ENCODE data around the gene PLEKHH1. TPM values are rescaled to one million over a fixed set of nuclear protein-coding genes. Genes with fewer than 3 reads are reported as not detected.

The PLEKHH1 gene
- total RNA-seq, 4 donors from 2014 or later, result 1.8 to 6.1 (median 4.0) TPM

- Histone ChIP-seq H3K27me3 (peaks cover 9% of the 10 kb centered on the region), H3K4me3 (no peak overlapping the region), H3K4me1 (peaks cover 0 to 19% (median 0%) of the 10 kb centered on the region in 3 donors), H3K27ac (no peak overlapping the region), H3K9me3 (no peaks in the 10 kb centered on the region), H3K36me3 (no peaks in the 10 kb centered on the region)
- no peak for TF ChIP-seq EP300 (IDR thresholded peaks at IDR 0.05)
- TF ChIP-seq, protein P1, sequence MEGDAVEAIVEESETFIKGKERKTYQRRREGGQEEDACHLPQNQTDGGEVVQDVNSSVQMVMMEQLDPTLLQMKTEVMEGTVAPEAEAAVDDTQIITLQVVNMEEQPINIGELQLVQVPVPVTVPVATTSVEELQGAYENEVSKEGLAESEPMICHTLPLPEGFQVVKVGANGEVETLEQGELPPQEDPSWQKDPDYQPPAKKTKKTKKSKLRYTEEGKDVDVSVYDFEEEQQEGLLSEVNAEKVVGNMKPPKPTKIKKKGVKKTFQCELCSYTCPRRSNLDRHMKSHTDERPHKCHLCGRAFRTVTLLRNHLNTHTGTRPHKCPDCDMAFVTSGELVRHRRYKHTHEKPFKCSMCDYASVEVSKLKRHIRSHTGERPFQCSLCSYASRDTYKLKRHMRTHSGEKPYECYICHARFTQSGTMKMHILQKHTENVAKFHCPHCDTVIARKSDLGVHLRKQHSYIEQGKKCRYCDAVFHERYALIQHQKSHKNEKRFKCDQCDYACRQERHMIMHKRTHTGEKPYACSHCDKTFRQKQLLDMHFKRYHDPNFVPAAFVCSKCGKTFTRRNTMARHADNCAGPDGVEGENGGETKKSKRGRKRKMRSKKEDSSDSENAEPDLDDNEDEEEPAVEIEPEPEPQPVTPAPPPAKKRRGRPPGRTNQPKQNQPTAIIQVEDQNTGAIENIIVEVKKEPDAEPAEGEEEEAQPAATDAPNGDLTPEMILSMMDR (IDR thresholded peaks at IDR 0.05), result no peak
- no peak for TF ChIP-seq POLR2AphosphoS5 (IDR thresholded peaks at IDR 0.05)
- no peak for TF ChIP-seq POLR2A (IDR thresholded peaks at IDR 0.05)
- no peak for ATAC-seq
- WGBS, 2 donors (ENCODE audit: low coverage in 1 of 2), result 70 to 78% methylated on average over 5 of the region's 5 CpGs
These were observed 2.8 kb upstream of the PLEKHH1 start for GRCh38 chr14:67529947-67530935.

- H3K4me1 ChIP-seq, result peaks cover 0 to 19% (median 0%) of the 10 kb centered on the region in 3 donors
- WGBS, 2 donors (ENCODE audit: low coverage in 1 of 2), result 43 to 68% methylated on average over 5 to 8 of the region's 23 CpGs
- H3K27ac ChIP-seq, result peak overlapping the region in 3 of 4 donors; percentile 77 to 83 (median 79)
- TF ChIP-seq POLR2A (IDR thresholded peaks at IDR 0.05) (no peak), POLR2AphosphoS5 (IDR thresholded peaks at IDR 0.05) (no peak)
- TF ChIP-seq, protein P1 (IDR thresholded peaks at IDR 0.05), result peak in 1 of 4 experiments; percentile 22
- H3K9me3 ChIP-seq, result no peaks in the 10 kb centered on the region
- no peak for ATAC-seq
- peak overlapping the region; percentile 64 to 84 for H3K4me3 ChIP-seq
- no peaks in the 10 kb centered on the region for H3K27me3 ChIP-seq
- no peaks in the 10 kb centered on the region for H3K36me3 ChIP-seq
These were observed 488 bp upstream of the PLEKHH1 start for GRCh38 chr14:67532606-67532997.

- WGBS, 2 donors (ENCODE audit: low coverage in 1 of 2), result 18 to 22% methylated on average over 3 to 4 of the region's 6 CpGs
- Histone ChIP-seq H3K4me3 (peak overlapping the region; percentile 64 to 84), H3K4me1 (peaks cover 0 to 24% (median 0%) of the 10 kb centered on the region in 3 donors), H3K9me3 (no peaks in the 10 kb centered on the region), H3K36me3 (no peaks in the 10 kb centered on the region), H3K27me3 (no peaks in the 10 kb centered on the region), H3K27ac (peak overlapping the region in 3 of 4 donors; percentile 77 to 83 (median 79))
- TF ChIP-seq, protein P1 (IDR thresholded peaks at IDR 0.05), result no peak
- TF ChIP-seq EP300 (IDR thresholded peaks at IDR 0.05) (no peak), POLR2AphosphoS5 (IDR thresholded peaks at IDR 0.05) (no peak), POLR2A (IDR thresholded peaks at IDR 0.05) (no peak)
- ATAC-seq, result no peak
These were observed 630 bp downstream of the PLEKHH1 start for GRCh38 chr14:67533754-67534085.

DNA sequence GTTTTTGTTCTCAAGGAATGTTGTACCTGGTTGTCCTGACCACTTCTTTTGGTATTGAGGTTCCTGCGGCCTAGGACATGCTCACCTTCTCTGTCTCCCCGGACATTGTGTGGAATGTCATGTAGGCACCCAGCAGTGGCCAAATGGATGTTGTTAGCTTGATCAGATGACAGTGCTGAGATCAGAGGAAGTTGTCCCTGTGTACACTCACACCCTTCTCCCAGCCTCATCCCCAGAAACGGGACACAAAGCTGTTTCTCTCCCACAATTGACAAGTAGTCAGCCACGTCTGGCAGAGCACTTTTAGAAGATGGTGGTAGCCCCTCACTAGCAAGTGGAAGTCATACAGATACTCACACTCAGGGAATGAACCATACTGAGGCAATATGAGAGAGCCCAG, 3.0 kb downstream of the PLEKHH1 start:
- H3K4me1 ChIP-seq, result peaks cover 0 to 24% (median 0%) of the 10 kb centered on the region in 3 donors
- H3K27ac ChIP-seq, result no peak overlapping the region
- no peaks in the 10 kb centered on the region for H3K36me3 ChIP-seq
- H3K9me3 ChIP-seq, result no peaks in the 10 kb centered on the region
- 77% methylated on average over 4 of the region's 4 CpGs; no CpG with 5 or more reads in 1 of the 2 donors for WGBS, 2 donors (ENCODE audit: low coverage in 1 of 2)
- no peak for ATAC-seq
- no peaks in the 10 kb centered on the region for H3K27me3 ChIP-seq
- TF ChIP-seq POLR2AphosphoS5 (IDR thresholded peaks at IDR 0.05), result no peak
- TF ChIP-seq EP300 (IDR thresholded peaks at IDR 0.05), result no peak
- TF ChIP-seq, protein P1 (IDR thresholded peaks at IDR 0.05), result no peak
- TF ChIP-seq POLR2A (IDR thresholded peaks at IDR 0.05), result no peak
- H3K4me3 ChIP-seq, result no peak overlapping the region
